HepG2 (cell line): ENCODE measurements around the gene SIX3. TPM values are rescaled to one million over a fixed set of nuclear protein-coding genes. Genes with fewer than 3 reads are reported as not detected.

Source experiments
- ATAC-seq: fragments of 200-7000 bp; cut with Tn5 transposase; 3 replicates; pipeline ENCODE4 v1.9.1; 2020; ENCODE audit warnings: mild to moderate bottlenecking, moderate library complexity
- BruUV-seq: library from RNA; stranded (reverse); fragments of 400-500 nt; replicated peaks from 2 replicates; lab custom pipeline; 2021; lab: Mats Ljungman, UMichigan
- CTCF ChIA-PET: fragments of 300-600 bp; formaldehyde crosslinking; extraction: SDS; loops from one replicate; lab custom pipeline; 2021; ENCODE audit warnings: low total read pairs, inconsistent platforms, low intra/inter-chr PET ratio; lab: Yijun Ruan, JAX
- POLR2A ChIA-PET: fragments of 350-600 bp; sonication (Branson Sonifier 250); formaldehyde crosslinking; loops from one replicate; lab custom pipeline; 2020; ENCODE audit warnings: antibody characterized with exemption, inconsistent platforms; lab: Yijun Ruan, JAX
- DNase-seq: peaks from one replicate; pipeline ENCODE4 v3.0.0-alpha.2; 2015; ENCODE audit warnings: low spot score
- FAIRE-seq: peaks from 3 replicates; lab custom pipeline; 2011; peaks lifted over from hg19 to GRCh38; lab: Jason Lieb, UNC
- H2AFZ ChIP-seq: one replicate; pipeline ENCODE4 v1.6.1; 2011; ENCODE audit warnings: low read length, inconsistent platforms
- H3K27ac ChIP-seq: fragments of 300-600 bp; 3 replicates; pipeline ENCODE4 v1.8.0; 2011; ENCODE audit warnings: mixed run types, mild to moderate bottlenecking, mixed read lengths, low read length, inconsistent platforms; ENCODE audit not compliant: insufficient read depth; ENCODE audit errors: extremely low read length
- H3K27me3 ChIP-seq, 2 experiments: fragments of 200-600 bp in 1 of 2; 2 replicates in 1 of 2; 3 replicates in 1 of 2; pipeline versions ENCODE4 v1.6.0 to v1.8.0; 2011; ENCODE audit warnings: low read length in 2 of 2, mild to moderate bottlenecking in 2 of 2, moderate library complexity in 2 of 2, inconsistent platforms in 1 of 2; ENCODE audit not compliant: insufficient read depth in 2 of 2, control insufficient read depth in 1 of 2
- H3K36me3 ChIP-seq, 2 experiments: fragments of 200-600 bp in 1 of 2; replicated peaks in 1 of 2; 2 replicates in 1 of 2; 3 replicates in 1 of 2; pipeline versions ENCODE4 v1.5.1 to v1.8.0; 2011; ENCODE audit warnings: low read length in 2 of 2, inconsistent platforms in 1 of 2; ENCODE audit not compliant: insufficient read depth in 2 of 2, control insufficient read depth in 1 of 2
- H3K4me1 ChIP-seq: 2 replicates; pipeline ENCODE4 v1.5.1; 2012; ENCODE audit warnings: low read length, inconsistent platforms; ENCODE audit not compliant: insufficient read depth
- H3K4me2 ChIP-seq: 2 replicates; pipeline ENCODE4 v1.6.0; 2011; ENCODE audit warnings: low read depth, low read length, inconsistent platforms
- H3K4me3 ChIP-seq, 3 experiments: fragments of 200-600 bp in 1 of 3; sonication (generic), shearing (Covaris generic) in 1 of 3; replicated peaks in 1 of 3; 2 replicates each; pipeline ENCODE4 v1.5.1; 2011 to 2016; ENCODE audit warnings: low read length in 3 of 3, inconsistent platforms in 2 of 3, low read depth in 2 of 3, mild to moderate bottlenecking in 2 of 3, control low read depth in 1 of 3, mixed read lengths in 1 of 3; ENCODE audit not compliant: insufficient read depth in 1 of 3
- H3K79me2 ChIP-seq: one replicate; pipeline ENCODE4 v1.6.1; 2011; ENCODE audit warnings: low read length, inconsistent platforms; ENCODE audit not compliant: insufficient read depth
- H3K9ac ChIP-seq: 2 replicates; pipeline ENCODE4 v1.6.0; 2011; ENCODE audit warnings: mild to moderate bottlenecking, low read depth, low read length, inconsistent platforms; ENCODE audit not compliant: insufficient read depth
- H3K9me3 ChIP-seq: 2 replicates; pipeline ENCODE4 v1.5.1; 2012; ENCODE audit warnings: mild to moderate bottlenecking, low read length
- H4K20me1 ChIP-seq: 2 replicates; pipeline ENCODE4 v1.6.0; 2011; ENCODE audit warnings: inconsistent platforms, mild to moderate bottlenecking, low read length, moderate library complexity; ENCODE audit not compliant: insufficient read depth
- BHLHE40 ChIP-seq: IDR thresholded peaks from 2 replicates; pipeline ENCODE4 v1.6.1; 2011; ENCODE audit warnings: low read length, improper control_type of control experiment
- ELK4 ChIP-seq: sonication (generic); formaldehyde crosslinking; IDR thresholded peaks from 2 replicates; pipeline ENCODE4 v1.9.0; 2021; ENCODE audit warnings: missing genetic modification reagents, borderline replicate concordance
- FOXK1 ChIP-seq: sonication (generic); formaldehyde crosslinking; IDR thresholded peaks from 2 replicates; pipeline ENCODE4 v1.4.0; 2020; ENCODE audit warnings: low read depth, missing genetic modification reagents, borderline replicate concordance
- GABPA ChIP-seq, 2 experiments: IDR thresholded peaks; 2 replicates each; pipeline ENCODE4 v1.6.1; 2011 to 2016; ENCODE audit warnings: low read depth in 2 of 2, low read length in 1 of 2, missing biosample characterization in 1 of 2, missing genetic modification characterization in 1 of 2
- GZF1 ChIP-seq: sonication (generic); formaldehyde crosslinking; IDR thresholded peaks from 2 replicates; pipeline ENCODE4 v1.5.1; 2020; ENCODE audit warnings: mild to moderate bottlenecking, missing genetic modification reagents
- HOXA9 ChIP-seq: sonication (generic); formaldehyde crosslinking; IDR thresholded peaks from 2 replicates; pipeline ENCODE4 v1.8.1; 2022; ENCODE audit warnings: missing genetic modification reagents, mild to moderate bottlenecking, moderate library complexity, borderline replicate concordance
- NR2F2 ChIP-seq: IDR thresholded peaks from 2 replicates; pipeline ENCODE4 v1.6.1; 2012; ENCODE audit warnings: low read depth, inconsistent platforms, borderline replicate concordance
- PCBP2 ChIP-seq: fragments of 200-400 bp; formaldehyde crosslinking; optimal IDR thresholded peaks from 2 replicates; pipeline ENCODE3; 2018; ENCODE audit warnings: low read length, low read depth; ENCODE audit not compliant: poor library complexity, severe bottlenecking
- PLRG1 ChIP-seq: fragments of 450-650 bp; conservative IDR thresholded peaks from 2 replicates; pipeline ENCODE4 v1.6.1; 2016
- RBFOX2 ChIP-seq: fragments of 200-400 bp; formaldehyde crosslinking; IDR thresholded peaks from 2 replicates; pipeline ENCODE4 v1.6.1; 2017; ENCODE audit warnings: low read depth, mild to moderate bottlenecking, low read length
- RNF2 ChIP-seq: fragments of 450-650 bp; conservative IDR thresholded peaks from 2 replicates; pipeline ENCODE4 v1.6.1; 2016; ENCODE audit warnings: low read depth
- SNAPC5 ChIP-seq: sonication (generic); formaldehyde crosslinking; IDR thresholded peaks from 2 replicates; pipeline ENCODE4 v1.8.1; 2023; ENCODE audit warnings: mild to moderate bottlenecking, missing genetic modification reagents, borderline replicate concordance
- YEATS4 ChIP-seq: sonication (generic); formaldehyde crosslinking; IDR thresholded peaks from 2 replicates; pipeline ENCODE4 v1.4.0; 2020; ENCODE audit warnings: missing genetic modification reagents, borderline replicate concordance
- ZBTB44 ChIP-seq: sonication (generic); formaldehyde crosslinking; IDR thresholded peaks from 2 replicates; pipeline ENCODE4 v1.4.0; 2020; ENCODE audit warnings: missing genetic modification reagents
- ZFP1 ChIP-seq: IDR thresholded peaks from 2 replicates; pipeline ENCODE4 v1.6.1; 2016
- ZMAT3 ChIP-seq: sonication (generic); formaldehyde crosslinking; conservative IDR thresholded peaks from 2 replicates; pipeline ENCODE4 v1.7.0; 2021; ENCODE audit warnings: missing genetic modification reagents
- ZNF513 ChIP-seq: sonication (generic); formaldehyde crosslinking; conservative IDR thresholded peaks from 2 replicates; pipeline ENCODE4 v1.5.0; 2020; ENCODE audit warnings: missing genetic modification reagents
- ZNF605 ChIP-seq: sonication (generic); formaldehyde crosslinking; IDR thresholded peaks from 2 replicates; pipeline ENCODE4 v1.8.0; 2022; ENCODE audit warnings: mild to moderate bottlenecking, missing genetic modification reagents
- ZNF615 ChIP-seq: sonication (generic); formaldehyde crosslinking; IDR thresholded peaks from 2 replicates; pipeline ENCODE4 v1.5.0; 2020; ENCODE audit warnings: mild to moderate bottlenecking, missing genetic modification reagents, borderline replicate concordance
- WGBS: methylation state at CpG from one replicate; pipeline ENCODE4 v1.1.6; 2017; ENCODE audit warnings: low lambda C conversion rate; 5-methylcytosine and 5-hydroxymethylcytosine counted together
- in situ Hi-C: cut with HindIII; loops from 2 replicates; pipeline ENCODE4 v1.10.0; 2017; ENCODE audit warnings: low pct_unique_long_range_greater_than_20kb; ENCODE audit not compliant: extremely low pct_ligation_motif_present
- intact Hi-C: fragments of 100-400 bp; cut with micrococcal nuclease; formaldehyde crosslinking; loops from one replicate; pipeline ENCODE4 v1.10.0; 2022; ENCODE audit not compliant: unreplicated experiment
- polyA plus RNA-seq, 8 experiments: library from polyadenylated mRNA; depleted of rRNA in 3 of 8; stranded (reverse) in 7 of 8; unstranded in 1 of 8; fragments of >200 nt; fragmentation: Illumina TruSeq in 4 of 8; extraction: Trizol in 4 of 8; gene quantifications; 2 replicates each; pipeline versions ENCODE4 v1.2.1 to v1.2.3, GENCODE V29; 2011 to 2016; ENCODE audit warnings: low read depth in 4 of 8, missing spikeins in 1 of 8, mixed read lengths in 1 of 8; ENCODE audit not compliant: insufficient read depth in 1 of 8
- total RNA-seq, 5 experiments: library from RNA; depleted of rRNA; stranded (reverse); fragments of >200 nt; fragmentation: Illumina TruSeq; extraction: Trizol; gene quantifications; 2 replicates each; pipeline ENCODE4 v1.2.3, GENCODE V29; 2016; ENCODE audit warnings: low read depth in 1 of 5
- TF ChIP-seq, protein P1 (sequence below): sonication (generic); formaldehyde crosslinking; IDR thresholded peaks from 2 replicates; pipeline ENCODE4 v1.4.0; 2020; ENCODE audit warnings: mild to moderate bottlenecking, missing genetic modification reagents

The SIX3 gene
- total and polyA plus RNA-seq, 2 of the 13 experiments (the other 11 are each of a cell fraction or from before 2014, with no cell fraction given): not detected

GRCh38 chr2:44922776-44923175, 18.7 kb upstream of the SIX3 start:
- DNase-seq: no peak

More at GRCh38 chr2:44922776-44923175, 18.7 kb upstream of the SIX3 start:
- H3K4me3 ChIP-seq: no peak overlapping the region
- H3K27ac ChIP-seq: no peak overlapping the region
- H3K36me3 ChIP-seq: no peaks in the 10 kb centered on the region
- CTCF ChIA-PET: no interaction called here
- POLR2A ChIA-PET: no interaction called here
- WGBS: 19% methylated on average over 6 of the region's 6 CpGs
- no TSS peak for BruUV-seq
- TF ChIP-seq RBFOX2 (no peak), RNF2 (no peak), HOXA9 (CRISPR knock-in tag) (no peak), ZNF615 (no peak), BHLHE40 (no peak), YEATS4 (CRISPR knock-in tag) (no peak), NR2F2 (no peak), SNAPC5 (CRISPR knock-in tag) (no peak), GABPA (IDR thresholded peaks at IDR 0.05; ENCODE audit: low read depth, low read length) (no peak), GABPA (CRISPR knock-in tag; IDR thresholded peaks at IDR 0.05; ENCODE audit: low read depth) (no peak), FOXK1 (CRISPR knock-in tag) (no peak), ZNF513 (CRISPR knock-in tag) (no peak), ZMAT3 (CRISPR knock-in tag) (no peak), ZFP1 (CRISPR knock-in tag) (no peak), ELK4 (no peak), PLRG1 (no peak), ZNF605 (CRISPR knock-in tag) (no peak), PCBP2 (no peak), ZBTB44 (no peak), GZF1 (CRISPR knock-in tag) (no peak)
- TF ChIP-seq, protein P1, sequence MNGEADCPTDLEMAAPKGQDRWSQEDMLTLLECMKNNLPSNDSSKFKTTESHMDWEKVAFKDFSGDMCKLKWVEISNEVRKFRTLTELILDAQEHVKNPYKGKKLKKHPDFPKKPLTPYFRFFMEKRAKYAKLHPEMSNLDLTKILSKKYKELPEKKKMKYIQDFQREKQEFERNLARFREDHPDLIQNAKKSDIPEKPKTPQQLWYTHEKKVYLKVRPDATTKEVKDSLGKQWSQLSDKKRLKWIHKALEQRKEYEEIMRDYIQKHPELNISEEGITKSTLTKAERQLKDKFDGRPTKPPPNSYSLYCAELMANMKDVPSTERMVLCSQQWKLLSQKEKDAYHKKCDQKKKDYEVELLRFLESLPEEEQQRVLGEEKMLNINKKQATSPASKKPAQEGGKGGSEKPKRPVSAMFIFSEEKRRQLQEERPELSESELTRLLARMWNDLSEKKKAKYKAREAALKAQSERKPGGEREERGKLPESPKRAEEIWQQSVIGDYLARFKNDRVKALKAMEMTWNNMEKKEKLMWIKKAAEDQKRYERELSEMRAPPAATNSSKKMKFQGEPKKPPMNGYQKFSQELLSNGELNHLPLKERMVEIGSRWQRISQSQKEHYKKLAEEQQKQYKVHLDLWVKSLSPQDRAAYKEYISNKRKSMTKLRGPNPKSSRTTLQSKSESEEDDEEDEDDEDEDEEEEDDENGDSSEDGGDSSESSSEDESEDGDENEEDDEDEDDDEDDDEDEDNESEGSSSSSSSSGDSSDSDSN (CRISPR knock-in tag): no peak
- FAIRE-seq: no peak
- H3K4me2 ChIP-seq: no peak overlapping the region
- intact Hi-C loops (no loop called here), in situ Hi-C loops (no loop called here)
- ATAC-seq: no peak
- no peak overlapping the region for H3K9ac ChIP-seq
- H3K4me1 ChIP-seq: no peaks in the 10 kb centered on the region
- no peaks in the 10 kb centered on the region for H3K79me2 ChIP-seq
- H2AFZ ChIP-seq: no peak overlapping the region
- no peaks in the 10 kb centered on the region for H4K20me1 ChIP-seq
- H3K27me3 ChIP-seq: peaks cover 0 to 54% of the 10 kb centered on the region in 2 experiments; a peak in 3 of 5 replicates
- no peaks in the 10 kb centered on the region for H3K9me3 ChIP-seq
